Cardiac muscle cell (in vitro differentiated cells and primary cell): ENCODE results near the gene SYPL2. TPM values are rescaled to one million over a fixed set of nuclear protein-coding genes. Genes with fewer than 3 reads are reported as not detected.

ENCODE experiments used
- DNase-seq, 2 donors: peaks; one replicate each; pipeline versions ENCODE4 v3.0.0 to v3.0.0-alpha.2; 2010 to 2017; ENCODE audit warnings: low read depth in 1 of 2, low spot score in 1 of 2
- H3K27ac ChIP-seq: fragments of 200-600 bp; sonication (generic); 2 replicates; pipeline ENCODE4 v1.5.1; 2016
- H3K27me3 ChIP-seq: fragments of 200-600 bp; sonication (generic); 2 replicates; pipeline ENCODE4 v1.6.0; 2016; ENCODE audit warnings: control low read depth
- H3K36me3 ChIP-seq: fragments of 200-600 bp; sonication (generic); 2 replicates; pipeline ENCODE4 v1.5.1; 2016; ENCODE audit warnings: control low read depth
- H3K4me1 ChIP-seq: fragments of 200-600 bp; sonication (generic); 2 replicates; pipeline ENCODE4 v1.8.1; 2017; ENCODE audit warnings: low read depth, mild to moderate bottlenecking, mixed run types
- H3K4me3 ChIP-seq: fragments of 200-600 bp; sonication (generic); 2 replicates; pipeline ENCODE4 v1.5.1; 2016; ENCODE audit warnings: mild to moderate bottlenecking
- H3K9me3 ChIP-seq: fragments of 200-600 bp; sonication (generic); 2 replicates; pipeline ENCODE4 v1.5.1; 2017; ENCODE audit warnings: low read depth, mild to moderate bottlenecking, control low read depth
- CTCF ChIP-seq: IDR thresholded peaks from 2 replicates; pipeline ENCODE4 v1.5.1; 2012; ENCODE audit warnings: low read depth, mild to moderate bottlenecking, low read length
- polyA plus RNA-seq: library from polyadenylated mRNA; unstranded; fragments of >200 nt; fragmentation: Nextera tagmentation; extraction: Ambion mirVana; gene quantifications from 2 replicates; pipeline ENCODE4 v1.2.1, GENCODE V29; 2016
- total RNA-seq: library from RNA; depleted of rRNA; stranded (reverse); fragments of >200 nt; gene quantifications from 2 replicates; pipeline ENCODE4 v1.2.3, GENCODE V29; 2016

SYPL2 gene
- total RNA-seq (10.7 and 17.8 TPM in 2 replicates), polyA plus RNA-seq (17.0 and 27.3 TPM in 2 replicates)

- peak; percentile 21 to 85 for DNase-seq
- H3K36me3 ChIP-seq, result no peaks in the 10 kb centered on the region
- H3K27ac ChIP-seq, result peak within 1 kb of the TSS; percentile 96
Observed at GRCh38 chr1:109466452-109467300, at the start of gene SYPL2. SYPL2 (plus strand) TSS chr1:109466546; CDS start chr1:109466844, 298 bp downstream.

GRCh38 chr1:109423498-109423897 lies 42.8 kb upstream of the SYPL2 start:
- no peak for TF ChIP-seq CTCF
- H3K27me3 ChIP-seq, result no peaks in the 10 kb centered on the region
- no peak for DNase-seq

More at GRCh38 chr1:109466452-109467300, at the start of gene SYPL2:
- peaks cover 6% of the 10 kb centered on the region for H3K4me1 ChIP-seq
- H3K4me3 ChIP-seq, result peak within 1 kb of the TSS; percentile 72
- peaks cover 46% of the 10 kb centered on the region for H3K27me3 ChIP-seq
- H3K9me3 ChIP-seq, result no peaks in the 10 kb centered on the region
- TF ChIP-seq CTCF, result no peak

DNA sequence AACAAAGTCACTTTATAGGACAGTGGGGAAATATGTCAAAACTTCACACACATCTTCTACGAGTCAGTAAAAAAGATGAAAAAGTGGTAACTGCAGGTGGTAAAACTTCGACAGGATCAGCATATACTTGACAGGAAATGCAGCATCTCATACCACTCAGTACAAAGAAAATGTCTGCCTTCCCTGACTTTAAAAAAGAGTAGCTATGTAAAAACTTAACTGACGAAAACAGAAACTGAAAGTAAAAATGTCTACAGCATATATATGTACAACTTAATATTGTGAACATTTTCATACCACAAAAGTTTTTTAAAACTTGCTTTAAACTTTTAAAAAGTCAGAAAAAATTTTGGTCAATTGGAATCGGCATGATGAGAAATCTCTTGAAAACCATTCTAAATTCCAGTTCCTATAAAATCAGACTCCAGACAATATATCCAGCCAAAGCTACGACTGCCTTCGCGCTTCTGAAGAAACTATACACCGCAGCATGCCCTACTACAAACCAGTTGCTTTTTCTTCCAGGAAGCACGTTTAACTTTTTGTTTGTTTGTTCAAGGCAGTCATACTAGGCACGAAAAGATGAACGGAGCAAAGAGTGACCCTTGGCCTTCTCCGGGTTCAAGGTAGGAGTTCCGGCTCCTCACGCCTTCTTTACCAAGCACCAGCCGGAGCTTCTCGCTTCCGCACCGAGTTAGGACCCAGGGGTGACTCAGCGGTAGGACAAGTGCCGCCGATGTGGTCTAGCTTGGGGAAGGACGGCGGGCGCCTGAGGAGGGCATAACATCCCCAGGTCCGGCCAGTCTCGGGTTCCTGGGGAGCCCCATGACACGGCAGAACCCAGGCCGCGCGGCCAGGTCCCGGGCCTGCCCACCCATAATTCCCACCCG lies 40.7 kb upstream of the SYPL2 start:
- peak overlapping the region; percentile 82 for H3K27ac ChIP-seq
- H3K36me3 ChIP-seq, result peaks cover 7% of the 10 kb centered on the region
- no peak for TF ChIP-seq CTCF
- peaks cover 12% of the 10 kb centered on the region for H3K4me1 ChIP-seq
- peak overlapping the region; percentile 89 for H3K4me3 ChIP-seq
- no peaks in the 10 kb centered on the region for H3K9me3 ChIP-seq
- no peaks in the 10 kb centered on the region for H3K27me3 ChIP-seq
- peak in 1 of 2 donors; percentile 35 for DNase-seq

More at GRCh38 chr1:109423498-109423897, 42.8 kb upstream of the SYPL2 start:
- Histone ChIP-seq H3K27ac (no peak overlapping the region), H3K36me3 (peaks cover 18% of the 10 kb centered on the region), H3K4me1 (peaks cover 12% of the 10 kb centered on the region), H3K9me3 (no peaks in the 10 kb centered on the region), H3K4me3 (no peak overlapping the region)

GRCh38 chr1:109426281-109427170 lies 39.8 kb upstream of the SYPL2 start, which contains the start of gene PSMA5:
PSMA5 (minus strand) TSS chr1:109426448; CDS start chr1:109426330, 118 bp downstream.
- Histone ChIP-seq H3K27ac (peak within 1 kb of the TSS; percentile 82), H3K36me3 (peaks cover 2% of the 10 kb centered on the region), H3K4me1 (peaks cover 12% of the 10 kb centered on the region), H3K9me3 (no peaks in the 10 kb centered on the region), H3K4me3 (peak within 1 kb of the TSS; percentile 89), H3K27me3 (no peaks in the 10 kb centered on the region)
- no peak for TF ChIP-seq CTCF
- peak; percentile 99 to 100 for DNase-seq

DNA sequence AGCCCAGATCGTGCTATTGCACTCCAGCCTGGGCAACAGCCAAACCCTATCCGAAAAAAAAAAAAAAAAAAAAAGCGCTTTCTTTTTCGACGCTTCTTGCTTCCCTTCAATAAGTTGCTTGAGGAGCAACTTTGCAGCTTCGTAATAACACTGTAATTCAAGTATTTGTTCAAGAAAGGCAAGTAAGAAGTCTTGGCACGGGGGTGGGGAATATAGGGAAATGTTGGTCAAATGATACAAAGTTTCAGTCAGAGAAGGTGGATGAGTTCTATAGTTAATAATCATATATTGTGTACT lies 39.2 kb upstream of the SYPL2 start:
- no peak for TF ChIP-seq CTCF
- H3K9me3 ChIP-seq, result no peaks in the 10 kb centered on the region
- peak overlapping the region; percentile 81 for H3K27ac ChIP-seq
- peak; percentile 1 to 25 for DNase-seq
- no peaks in the 10 kb centered on the region for H3K36me3 ChIP-seq
- H3K4me1 ChIP-seq, result peaks cover 12% of the 10 kb centered on the region
- H3K27me3 ChIP-seq, result no peaks in the 10 kb centered on the region
- H3K4me3 ChIP-seq, result peak overlapping the region; percentile 89
